NCI-H748 treated with DMSO at 0.1 percent for 48 hours (cell line): ENCODE results near the gene RAD54L.
"Not testable (repeated sequence)": the region's sequence is repeated elsewhere in the genome, so short reads cannot be mapped to it uniquely, and the experiment has no call there.

Experiments
- DNase-seq: peaks from one replicate; lab custom pipeline; 2025; lab: John Stamatoyannopoulos, UW

RAD54L gene

DNA sequence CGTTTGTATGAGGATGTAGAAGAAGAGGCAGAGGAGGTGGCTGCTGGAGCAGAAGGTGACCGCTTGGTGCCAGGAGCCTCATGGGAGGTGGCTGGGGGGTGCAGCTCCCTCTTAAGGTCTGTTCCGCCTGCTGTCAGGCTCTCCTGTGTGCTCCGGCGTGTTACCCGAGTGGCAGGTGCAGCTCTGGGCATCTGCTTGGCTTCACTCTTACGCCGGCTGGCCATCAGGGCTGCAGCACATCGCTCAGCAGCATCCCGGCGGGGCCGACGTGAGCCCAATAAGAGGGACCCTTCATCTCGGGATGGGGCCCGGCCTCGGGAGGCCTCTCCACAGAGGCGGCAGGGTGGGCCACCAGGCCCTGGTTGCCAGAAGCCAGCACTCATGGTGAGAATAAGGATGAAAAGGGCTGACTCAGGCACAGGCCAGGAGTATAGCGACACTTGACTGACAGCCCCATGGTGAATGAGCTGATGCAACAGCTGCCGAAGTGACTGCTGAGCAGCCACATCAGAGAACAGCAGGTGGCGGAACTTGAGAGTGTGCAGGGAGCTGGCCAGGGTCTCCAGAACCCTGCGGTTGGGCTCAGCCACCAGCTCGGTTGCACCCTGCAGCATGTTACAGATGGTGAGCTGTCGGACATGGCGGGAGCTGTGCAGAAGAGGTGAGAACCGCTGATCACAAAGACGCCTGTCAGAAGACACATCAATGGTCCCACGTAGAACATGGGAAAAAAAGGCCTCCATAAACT is 38.3 kb downstream of the RAD54L start:
- no peak for DNase-seq

DNA sequence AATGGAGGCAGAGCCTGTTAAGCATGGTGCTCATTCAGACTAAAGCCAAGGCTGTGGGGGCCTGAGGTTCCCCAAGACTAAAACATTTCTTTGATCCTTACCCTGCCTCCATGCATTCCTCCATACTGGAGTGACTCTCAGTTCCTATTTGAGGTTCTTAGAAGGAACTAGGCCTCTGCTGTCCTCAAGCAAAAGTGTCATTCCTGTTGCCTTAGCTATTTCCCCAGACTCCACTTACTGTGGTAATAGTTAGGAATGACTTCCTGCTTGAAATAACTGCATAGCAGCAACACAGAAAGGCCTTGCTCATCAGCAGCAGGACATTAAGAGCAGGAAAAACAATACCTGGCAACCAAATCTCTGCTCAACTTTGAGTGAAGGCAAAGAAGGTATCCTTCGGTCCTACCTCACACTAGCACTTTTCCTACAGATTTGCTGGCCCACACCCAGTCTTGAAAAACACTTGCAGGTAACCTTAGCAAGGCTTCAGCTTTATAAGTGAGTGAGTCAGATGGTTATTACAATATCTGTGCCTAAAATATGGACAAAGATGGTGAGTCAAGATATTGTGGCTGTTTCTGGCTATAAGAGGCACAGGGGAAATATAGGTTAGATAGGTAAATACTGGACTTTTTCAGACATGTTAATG is 41.0 kb downstream of the RAD54L start:
- no peak for DNase-seq

DNA sequence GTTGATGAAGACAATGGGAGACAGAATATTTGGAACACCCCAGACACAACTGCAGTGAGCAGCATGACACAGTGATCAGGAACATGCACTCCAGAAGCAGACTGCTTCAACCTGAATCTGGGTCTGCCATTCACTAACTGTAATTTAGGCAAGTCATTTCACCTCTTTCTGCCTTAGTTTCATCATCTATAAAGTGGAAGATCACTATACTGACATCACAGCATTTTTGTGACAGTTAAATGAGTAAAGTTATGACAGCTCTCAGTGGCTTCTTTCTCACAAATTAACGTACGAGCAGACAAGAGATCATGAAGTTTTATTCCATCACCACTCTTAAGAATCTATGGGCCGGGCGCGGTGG is 41.6 kb downstream of the RAD54L start:
- no peak for DNase-seq

DNA sequence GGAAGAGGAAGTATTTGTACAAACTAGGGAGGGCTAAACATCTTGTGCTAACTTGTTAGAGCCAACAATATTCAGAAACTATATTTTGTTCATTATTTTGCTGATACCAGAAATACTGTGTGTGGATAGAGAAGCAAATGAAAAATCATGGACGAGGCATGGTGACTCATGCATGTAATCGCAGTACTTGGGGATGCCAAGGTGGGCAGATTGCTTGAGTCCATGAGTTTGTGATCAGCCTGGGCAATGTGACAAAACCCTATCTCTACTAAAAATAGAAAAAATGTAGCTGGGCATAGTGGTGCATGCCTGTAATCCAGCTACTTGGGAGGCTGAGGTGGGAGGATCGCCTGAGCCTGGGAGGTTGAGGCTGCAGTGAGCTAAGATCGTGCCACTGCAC is 42.4 kb downstream of the RAD54L start:
- no peak for DNase-seq

DNA sequence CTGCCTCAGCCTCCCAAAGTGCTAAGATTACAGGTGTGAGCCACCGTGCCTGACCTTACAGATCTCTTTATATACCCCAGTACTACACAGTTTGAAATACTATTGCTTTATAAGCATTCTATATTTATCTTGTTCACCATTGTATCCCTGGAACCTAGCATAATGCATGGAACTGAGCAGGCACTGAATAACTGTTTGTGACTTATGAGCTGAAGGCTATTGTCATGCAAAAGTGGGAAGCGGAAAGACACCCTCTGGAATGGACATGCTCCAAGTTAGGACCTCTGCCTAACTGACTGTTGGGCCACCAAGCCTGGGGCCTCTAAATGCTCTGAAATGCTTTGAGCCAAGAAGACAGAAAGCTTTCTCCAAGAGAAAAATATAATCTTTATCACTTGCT is 47.7 kb downstream of the RAD54L start:
- DNase-seq, result no peak

DNA sequence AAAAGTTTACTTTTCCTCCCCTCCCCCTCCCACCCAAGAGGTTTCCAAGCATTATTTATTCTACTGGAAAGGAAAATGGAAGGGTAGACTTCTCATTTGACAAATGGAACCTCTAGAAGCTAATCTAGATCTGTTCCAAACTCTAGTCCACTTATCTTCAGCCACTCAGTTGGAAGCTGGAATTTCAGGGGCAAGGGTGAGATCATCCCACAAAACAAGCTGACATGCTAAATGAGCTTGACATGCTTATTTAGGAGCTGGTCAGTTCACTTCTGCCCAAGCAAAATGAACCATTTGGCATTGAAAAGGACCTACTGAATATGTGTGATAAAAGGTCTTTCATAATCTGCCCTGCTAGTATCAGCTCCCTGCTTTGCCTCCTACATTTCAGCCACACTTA is 50.8 kb downstream of the RAD54L start:
- no peak for DNase-seq

DNA sequence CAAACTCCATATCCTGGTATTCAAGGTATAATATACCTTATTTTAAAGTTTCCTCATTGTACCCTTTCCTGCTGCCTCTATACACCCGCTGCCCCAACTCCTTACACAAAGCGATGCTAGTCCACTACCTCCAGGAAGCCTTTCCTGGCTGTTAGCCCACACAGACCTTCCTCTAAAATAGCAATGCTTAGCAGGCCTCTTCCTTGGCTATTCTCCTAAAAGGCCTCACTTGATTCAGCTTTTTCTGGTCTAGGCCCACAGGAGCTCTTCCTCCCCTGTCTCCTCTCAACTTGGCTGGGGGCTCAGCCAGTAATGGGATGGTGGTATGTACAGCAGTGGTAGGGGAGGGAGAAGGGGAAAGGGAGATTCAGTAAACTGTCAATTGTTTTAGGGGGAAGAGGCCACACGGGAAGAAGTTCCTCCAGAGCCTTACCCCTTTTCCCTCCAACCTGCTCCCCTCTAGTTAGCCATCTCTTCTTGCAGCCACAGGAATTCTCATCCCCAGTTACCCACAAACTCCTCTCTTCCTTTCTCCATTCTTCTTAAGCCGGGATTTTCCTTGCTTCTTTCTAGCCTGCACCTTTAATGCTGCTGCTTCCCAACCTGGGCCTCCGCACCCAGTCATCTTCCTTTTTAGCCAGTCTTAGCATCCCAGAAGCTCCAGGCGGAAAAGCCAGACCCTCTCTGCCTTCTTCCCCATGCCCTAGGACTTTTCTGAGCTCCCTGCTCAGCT is 53.3 kb downstream of the RAD54L start:
- no peak for DNase-seq

DNA sequence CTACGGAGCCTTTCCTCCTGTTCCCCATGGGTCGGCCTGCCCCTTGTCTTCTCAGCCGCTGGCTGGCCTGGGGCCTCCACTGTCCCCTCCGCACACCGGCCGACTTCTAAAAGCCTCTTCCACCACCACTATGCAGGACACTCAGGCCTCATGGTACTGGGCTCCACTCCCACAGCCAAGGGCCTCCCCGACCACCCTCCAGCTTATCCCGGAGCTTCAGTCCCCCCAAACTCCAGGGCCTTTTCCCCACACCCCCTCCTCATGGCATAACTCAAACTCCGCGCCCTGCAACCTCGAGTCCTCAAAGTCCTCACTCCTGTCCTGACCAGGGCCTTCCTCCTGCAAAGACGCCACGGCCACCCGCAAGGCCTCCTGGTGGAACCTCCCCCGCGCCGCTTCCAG is 53.8 kb downstream of the RAD54L start:
- no peak for DNase-seq

DNA sequence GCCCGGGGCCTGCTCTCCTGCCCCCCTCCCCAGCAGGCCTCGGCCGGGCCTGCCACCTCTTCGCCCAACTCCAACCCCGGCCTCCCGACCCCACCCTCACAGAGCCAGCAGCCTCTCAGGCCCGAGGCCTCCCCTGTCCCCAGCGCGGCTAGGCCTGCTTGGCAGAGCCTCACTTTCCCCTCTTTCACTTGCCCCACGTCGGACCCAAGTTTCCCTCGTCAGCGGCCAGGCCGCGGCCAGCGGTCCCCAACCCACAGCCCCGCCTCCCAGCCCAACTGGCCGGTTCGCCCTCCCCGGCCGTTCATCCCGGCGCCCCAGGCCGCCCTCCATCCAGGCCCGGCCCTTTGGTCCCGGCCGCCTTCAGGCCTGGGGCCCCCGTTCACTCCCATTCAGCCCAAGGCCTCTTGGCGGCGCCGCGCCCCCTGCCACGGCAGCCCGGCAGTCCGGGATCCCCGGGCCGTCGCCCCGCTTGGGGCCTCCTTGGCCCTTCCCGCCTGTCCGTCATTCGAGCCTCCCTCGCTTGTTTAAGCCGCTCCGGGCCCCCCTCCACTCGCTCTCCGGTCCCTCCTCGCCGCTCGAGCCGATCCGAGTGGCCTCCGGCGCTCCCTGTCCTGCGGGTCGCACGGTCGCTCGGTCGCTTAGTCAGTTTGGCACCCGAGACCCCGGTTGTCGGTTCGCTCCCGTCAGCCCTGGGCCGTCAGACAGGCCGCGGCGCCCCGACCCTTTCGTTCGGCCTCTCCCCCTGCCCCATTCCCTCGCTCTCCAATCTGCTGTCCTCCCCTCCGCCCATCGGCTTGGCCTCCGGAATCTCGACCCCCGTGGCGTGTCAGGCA is 54.5 kb downstream of the RAD54L start:
- DNase-seq, result no peak

DNA sequence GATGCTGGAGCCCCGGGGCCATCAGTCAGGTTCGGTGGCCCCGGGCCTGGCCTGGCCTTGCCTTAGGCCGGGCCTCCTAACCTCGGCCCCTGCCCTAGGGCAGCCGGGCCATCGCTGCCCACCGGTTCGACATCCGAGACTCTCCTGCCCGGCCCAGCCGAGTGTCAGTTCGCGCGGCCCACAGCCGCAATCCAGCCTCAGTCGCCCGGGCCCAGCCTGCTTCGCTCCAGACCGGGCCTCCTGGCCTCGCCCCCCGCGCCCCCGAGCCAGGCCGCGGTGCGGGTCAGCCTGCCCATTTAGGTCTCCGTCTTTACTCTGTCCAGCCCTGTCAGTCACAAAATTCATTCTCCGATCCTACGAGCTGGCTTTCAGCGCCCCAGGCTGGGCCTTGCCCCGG is 55.1 kb downstream of the RAD54L start:
- no peak for DNase-seq

DNA sequence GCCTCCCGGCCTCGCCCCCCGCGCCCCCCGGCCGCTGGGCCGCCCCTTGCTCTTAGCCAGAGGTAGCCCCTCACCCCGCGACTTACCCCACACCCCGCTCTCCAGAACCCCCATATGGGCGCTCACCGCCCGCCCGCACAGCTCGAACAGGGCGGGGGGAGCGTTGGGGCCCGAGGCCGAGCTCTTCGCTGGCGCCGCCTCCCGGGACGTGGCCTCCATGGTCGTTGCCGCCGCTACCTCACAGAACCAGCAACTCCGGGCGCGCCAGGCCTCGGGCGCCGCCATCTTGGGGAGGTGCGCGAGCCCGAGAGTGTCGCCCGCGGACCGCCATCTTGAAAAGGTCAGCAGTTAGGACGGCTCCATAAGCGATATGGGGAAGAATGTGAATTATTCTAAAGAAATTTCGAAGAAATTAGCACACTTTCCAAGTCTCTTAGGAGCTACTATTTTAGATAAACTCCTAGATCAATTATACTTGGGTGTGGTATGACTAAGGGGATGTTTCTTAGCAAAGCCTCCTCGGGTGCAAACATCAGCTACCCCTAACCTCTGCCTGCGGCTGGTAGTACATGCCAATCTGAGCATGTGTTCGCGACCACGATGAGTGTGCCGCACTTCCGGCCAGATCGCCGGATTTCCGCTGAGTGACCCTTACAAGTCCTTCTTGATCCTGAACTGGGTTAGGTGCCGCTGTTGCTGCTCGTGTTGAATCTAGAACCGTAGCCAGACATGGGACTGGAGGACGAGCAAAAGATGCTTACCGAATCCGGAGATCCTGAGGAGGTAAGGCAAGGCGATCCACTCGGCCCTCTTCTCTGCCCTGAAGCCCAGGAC is 55.7 kb downstream of the RAD54L start, which contains the start of the genes LRRC41 and UQCRH:
Gene LRRC41 (minus strand): TSS at position 579 of the 834 bp plus-strand sequence. CDS start 294 bp downstream, at position 285.
Gene UQCRH (plus strand): TSS at position 661 of the 834 bp plus-strand sequence. CDS start 69 bp downstream, at position 730.
- peak; percentile 93 for DNase-seq

DNA sequence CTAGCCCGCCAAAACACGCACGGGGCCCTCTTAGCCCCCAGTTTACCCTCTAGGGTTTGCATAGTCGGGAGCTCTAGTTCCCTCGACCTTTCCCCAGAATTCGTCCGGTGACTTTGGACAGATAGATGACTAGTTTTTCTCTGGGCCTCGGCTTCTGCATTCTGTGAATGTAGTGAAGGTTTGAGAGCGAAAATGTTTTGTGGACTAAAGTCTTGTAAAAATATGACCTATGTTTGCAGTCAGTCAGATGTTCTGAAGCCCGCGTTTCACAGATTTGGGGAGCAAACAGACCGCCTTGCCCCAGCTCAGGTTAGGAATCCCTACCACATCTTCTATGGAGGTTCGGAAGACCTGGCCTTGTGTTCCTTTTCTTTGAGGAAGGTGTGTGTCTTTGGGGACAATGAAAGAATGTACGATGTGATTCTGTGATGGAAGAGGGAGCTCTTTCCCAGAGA is 56.3 kb downstream of the RAD54L start:
- DNase-seq, result no peak

DNA sequence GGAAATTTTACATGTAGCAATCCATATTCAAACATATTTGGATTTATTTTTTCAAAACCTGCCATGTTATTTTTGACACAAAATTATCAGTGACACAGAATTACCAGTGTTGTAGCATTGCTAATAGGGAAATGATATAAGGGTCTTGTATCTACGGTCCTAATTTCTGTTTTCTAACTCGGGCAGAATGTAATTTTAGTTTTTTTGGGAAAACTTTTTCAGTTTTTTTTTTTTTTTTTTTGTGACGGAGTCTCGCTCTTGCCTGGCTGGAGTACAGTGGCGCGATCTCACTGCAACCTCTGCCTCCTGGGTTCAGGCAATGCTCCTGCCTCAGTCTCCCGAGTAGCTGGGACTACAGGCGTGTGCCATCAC is 58.6 kb downstream of the RAD54L start:
- DNase-seq, result no peak

DNA sequence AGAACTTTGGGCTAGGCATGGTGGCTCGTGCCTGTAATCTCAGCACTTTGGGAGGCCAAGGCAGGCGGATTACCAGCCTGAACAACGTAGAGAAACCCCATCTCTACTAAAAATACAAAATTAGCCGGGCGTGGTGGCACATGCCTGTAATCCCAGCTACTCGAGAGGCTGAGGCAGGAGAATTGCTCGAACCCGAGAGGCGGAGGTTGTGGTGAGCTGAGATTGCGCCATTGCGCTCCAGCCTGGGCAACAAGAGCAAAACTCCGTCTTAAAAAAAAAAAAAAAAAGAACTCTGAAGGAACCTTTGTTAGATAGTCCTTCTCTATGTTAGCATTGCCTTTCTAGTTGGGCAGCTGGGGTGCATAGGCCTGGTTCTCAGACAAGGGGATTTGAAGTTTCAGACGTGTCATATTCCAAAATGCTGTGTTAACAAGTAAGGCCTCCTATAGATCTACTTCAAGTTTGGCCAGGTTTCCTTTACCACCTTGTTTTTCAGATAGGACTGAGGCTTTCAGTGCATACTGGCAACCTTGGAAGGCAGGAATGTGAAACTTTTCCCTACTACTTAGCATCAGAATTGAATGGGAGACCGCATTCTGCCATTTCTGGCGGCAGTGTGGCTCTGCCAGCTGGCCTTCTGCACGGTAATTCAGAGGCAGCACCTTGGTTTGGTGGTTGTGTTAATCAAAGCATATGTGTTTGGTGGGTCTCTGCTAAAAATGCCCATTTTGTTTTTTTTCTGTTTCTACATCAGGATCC is 62.0 kb downstream of the RAD54L start:
- DNase-seq, result no peak

DNA sequence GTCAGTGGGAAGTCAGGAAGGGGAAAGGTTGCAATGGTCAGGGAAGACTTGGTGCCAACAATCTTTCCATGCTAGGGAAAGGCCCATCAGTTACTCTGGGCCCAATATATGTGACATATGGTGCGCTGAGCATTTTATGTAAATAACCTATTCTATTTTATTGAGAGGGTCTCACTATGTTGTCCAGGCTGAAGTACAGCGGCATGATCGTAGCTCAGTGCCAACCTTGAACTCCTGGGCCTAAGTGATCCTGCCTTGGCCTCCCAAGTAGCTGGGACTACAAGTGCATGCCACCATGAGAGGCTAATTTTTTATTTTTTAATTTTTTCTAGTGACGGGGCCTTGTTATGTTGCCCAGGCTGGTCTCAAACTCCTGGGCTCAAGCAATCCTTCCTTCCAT is 62.8 kb downstream of the RAD54L start:
- no peak for DNase-seq

DNA sequence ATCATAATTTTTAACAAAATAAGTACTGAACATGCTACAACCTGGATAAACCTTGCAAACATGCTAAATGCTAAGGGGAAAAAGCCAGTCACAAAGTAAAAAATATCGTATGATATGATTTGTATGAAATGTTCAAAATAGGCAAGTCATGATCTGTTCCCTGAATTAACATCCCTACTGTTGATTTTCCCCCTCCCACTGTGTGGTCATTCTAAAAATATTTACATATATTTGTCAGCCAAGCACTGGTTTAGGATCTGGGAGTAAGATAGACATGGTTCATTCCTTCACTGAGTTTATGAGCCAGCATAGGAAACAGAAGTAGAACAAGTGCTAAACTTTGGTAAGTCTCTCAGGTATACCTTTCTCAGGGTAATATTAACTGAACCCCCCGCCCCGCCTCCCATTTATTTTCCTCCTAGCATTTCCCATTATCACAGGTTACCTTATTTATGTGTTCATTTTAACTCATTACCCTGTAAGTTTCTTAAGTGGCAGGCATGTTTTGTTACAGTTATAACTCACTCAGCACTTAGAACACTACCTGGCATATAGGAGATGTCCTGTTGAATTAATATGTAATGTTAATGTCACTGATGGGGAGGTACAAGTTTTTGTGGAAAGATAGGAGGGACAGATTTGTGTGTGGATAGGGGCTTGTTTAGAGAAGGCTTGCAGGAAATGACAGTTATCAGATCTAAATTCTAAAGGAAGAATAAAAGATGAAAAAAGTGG is 68.3 kb downstream of the RAD54L start:
- DNase-seq, result no peak

DNA sequence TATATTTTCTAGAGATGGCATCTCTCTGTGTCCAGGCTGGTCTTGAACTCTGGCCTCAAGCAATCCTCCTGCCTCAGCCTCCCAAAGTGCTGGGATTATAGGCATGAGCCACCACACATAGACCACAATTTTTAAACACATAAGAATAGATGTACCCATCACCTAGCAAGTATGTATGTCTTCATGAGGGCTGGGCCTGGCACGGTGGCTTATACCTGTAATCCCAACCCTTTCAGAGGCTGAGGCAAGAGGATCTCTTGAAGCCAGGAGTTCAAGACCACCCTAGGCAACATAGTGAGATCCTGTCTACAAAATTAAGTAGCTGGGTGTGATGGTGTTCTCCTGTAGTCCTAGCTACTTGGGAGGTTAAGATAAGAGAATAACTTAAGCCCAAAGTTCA is 69.8 kb downstream of the RAD54L start:
- no peak for DNase-seq

DNA sequence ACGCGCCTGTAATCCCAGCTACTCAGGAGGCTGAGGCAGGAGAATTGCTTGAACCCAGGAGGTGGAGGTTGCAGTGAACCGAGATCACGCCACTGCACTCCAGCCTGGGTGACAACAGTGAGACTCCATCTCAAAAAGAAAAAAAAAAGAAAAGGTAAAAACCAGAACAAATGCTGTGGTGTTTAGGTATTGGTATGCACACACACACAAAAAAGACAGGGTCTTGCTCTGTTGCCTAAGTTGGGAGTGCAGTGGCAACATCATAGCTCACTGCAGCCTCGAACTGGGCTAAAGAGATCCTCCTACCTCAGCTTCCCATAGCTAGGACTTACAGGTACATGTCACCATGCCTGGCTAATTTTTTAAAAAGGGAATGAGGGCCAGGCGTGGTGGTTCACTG is 71.7 kb downstream of the RAD54L start:
- not testable (repeated sequence) for DNase-seq
